Stimulated activated CD4-positive, alpha-beta T cell treated with anti-CD3 and anti-CD28 coated beads, Interleukin-1b, Interleukin-23, amount 100 ng/mL, for 24 hours (primary cell): ENCODE results near the gene CRB2.

Experiments used
- DNase-seq, 4 experiments: peaks; one replicate each; pipeline ENCODE4 v3.0.0-alpha.2; 2020; ENCODE audit warnings: low read depth in 4 of 4, low spot score in 1 of 4

Gene CRB2

DNA sequence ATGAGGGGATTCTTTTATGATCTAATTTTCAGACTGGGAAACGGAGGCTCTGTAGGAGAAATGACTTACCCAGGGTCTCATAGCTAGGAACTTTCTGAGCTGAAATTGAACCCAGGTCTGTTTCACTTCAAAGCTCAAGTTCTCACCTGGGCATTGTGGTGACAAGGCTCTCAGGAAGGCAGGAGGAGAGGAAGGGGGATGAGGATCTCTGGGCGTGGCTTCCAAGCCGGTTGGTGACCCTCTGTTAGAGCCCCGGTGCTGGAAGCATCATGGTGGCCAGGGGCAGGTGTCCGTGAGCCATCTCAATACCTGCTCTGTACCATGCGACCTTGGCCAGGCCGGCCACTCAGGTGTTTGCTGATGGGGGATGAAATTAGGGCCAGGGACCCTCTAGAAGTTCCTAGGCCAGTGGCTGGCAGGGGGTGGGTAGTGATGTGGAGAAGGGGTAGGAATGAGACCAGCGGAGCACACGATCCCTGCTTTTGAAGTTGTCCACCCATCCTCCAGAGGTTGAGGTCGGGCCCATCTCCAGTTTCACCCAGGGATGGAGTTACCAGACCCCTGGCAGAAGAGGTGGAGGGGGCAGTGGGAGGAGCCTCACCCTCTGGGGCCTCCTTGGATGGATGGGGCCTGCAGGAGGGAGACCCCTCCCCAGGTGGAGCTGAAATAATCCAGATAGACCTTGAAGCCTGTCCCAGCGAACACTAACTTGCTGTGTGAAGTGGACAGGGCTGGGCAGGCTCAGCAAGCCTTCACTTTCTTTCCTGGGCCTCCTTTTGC lies 5.9 kb downstream of the CRB2 start:
- no peak for DNase-seq

DNA sequence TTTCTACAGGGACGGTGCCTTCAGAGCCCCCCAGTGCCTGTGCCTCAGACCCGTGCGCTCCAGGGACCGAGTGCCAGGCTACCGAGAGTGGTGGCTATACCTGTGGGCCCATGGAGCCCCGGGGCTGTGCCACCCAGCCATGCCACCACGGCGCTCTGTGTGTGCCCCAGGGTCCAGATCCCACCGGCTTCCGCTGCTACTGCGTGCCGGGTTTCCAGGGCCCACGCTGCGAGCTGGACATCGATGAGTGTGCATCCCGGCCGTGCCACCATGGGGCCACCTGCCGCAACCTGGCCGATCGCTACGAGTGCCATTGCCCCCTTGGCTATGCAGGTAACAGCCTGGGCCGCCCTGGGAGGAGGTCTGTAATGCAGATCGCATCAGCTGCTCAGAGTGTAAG lies 6.9 kb downstream of the CRB2 start:
- no peak for DNase-seq

DNA sequence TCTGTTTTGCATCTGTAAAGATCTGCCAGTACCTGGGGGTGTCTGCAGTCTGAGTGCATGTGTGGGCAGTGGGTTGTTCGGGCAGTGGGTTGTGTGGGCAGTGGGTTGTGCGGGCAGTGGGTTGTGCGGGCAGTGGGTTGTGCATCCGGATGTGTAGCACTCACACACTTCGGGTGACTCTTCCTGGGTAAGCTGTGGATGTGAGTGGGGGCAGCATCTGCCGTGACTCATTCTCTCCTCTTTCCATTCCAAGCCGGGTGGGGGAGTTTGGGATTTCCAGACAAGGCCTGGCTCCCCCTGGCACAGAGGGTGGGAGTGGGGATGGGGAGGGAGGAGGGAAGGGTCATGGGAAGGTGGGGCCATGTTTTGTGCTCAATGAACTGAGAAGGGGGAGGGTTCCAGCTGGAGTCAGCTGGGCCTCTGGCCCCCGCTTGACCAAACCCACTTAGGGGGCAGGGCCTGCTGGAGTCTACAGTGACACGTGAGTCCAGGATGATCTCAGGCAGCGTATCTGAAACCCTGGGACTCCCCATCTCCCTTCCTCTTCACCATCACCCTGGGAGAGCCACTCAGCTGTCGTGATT lies 8.3 kb downstream of the CRB2 start:
- DNase-seq = no peak

DNA sequence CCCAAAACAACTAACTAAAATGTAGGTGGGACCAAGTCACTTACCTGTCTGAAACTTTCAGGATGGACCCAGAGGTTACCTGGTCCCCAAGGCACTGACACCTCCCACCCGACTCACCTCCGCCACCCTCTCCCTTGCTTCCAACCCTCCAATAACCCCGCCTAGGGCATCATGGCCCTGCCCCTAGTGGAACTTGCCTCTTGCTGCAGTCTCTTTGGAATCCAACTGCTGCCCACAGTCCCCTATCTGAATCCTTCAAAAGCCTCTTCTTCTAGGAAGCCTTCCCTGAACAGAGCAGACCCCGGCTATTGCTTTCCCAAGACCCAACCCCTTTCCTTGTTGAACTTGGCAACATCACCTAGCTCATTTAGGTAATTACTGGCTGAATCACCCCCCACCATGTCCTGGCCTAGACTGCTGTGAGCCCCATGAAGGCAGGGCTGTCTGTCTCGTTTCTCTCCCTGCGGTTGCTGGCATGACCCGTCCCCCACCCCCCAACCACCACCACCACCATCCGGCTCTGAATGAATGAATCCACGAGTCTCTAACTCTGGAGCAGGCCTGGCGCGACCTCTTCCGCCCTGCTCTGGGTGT lies 9.4 kb downstream of the CRB2 start:
- DNase-seq = no peak

DNA sequence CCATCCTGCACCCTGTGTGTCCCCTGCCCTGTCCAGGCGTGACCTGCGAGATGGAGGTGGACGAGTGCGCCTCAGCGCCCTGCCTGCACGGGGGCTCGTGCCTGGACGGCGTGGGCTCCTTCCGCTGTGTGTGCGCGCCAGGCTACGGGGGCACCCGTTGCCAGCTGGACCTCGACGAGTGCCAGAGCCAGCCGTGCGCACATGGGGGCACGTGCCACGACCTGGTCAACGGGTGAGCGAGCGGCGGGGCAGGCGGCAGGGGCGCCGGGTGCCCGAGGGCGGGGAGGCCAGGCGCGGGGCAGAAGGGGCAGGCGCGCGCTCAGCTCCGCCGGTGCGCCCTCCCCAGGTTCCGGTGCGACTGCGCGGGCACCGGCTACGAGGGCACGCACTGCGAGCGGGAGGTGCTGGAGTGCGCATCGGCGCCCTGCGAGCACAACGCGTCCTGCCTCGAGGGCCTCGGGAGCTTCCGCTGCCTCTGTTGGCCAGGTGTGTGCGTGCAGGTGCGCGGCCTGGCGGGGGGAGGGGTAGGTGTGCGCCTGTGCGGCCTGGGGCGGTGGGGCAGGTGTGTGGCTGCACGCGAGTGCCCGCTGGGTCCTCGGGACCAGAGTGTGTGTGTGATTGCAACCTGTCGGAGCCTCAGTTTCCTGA lies 10.0 kb downstream of the CRB2 start:
- no peak for DNase-seq

DNA sequence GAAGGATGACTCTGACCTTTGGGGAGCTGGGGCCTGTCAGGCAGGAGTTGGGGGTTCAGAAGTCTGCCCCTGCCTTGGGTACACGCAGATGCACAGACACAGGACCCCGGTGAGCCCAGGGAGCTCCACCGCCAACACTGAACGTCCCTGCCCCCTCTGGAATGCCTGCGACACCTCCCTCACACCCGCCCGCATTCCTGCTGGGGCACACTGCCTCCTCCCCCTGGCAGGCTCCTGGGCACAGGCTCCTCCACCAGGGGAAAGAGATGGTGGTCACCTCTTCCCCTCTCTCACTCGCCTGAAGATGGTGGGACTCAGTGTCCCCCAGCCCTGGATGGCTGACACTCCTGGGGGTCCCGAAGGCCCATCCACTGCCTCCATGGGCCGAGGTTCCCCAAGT lies 12.0 kb downstream of the CRB2 start:
- no peak for DNase-seq

DNA sequence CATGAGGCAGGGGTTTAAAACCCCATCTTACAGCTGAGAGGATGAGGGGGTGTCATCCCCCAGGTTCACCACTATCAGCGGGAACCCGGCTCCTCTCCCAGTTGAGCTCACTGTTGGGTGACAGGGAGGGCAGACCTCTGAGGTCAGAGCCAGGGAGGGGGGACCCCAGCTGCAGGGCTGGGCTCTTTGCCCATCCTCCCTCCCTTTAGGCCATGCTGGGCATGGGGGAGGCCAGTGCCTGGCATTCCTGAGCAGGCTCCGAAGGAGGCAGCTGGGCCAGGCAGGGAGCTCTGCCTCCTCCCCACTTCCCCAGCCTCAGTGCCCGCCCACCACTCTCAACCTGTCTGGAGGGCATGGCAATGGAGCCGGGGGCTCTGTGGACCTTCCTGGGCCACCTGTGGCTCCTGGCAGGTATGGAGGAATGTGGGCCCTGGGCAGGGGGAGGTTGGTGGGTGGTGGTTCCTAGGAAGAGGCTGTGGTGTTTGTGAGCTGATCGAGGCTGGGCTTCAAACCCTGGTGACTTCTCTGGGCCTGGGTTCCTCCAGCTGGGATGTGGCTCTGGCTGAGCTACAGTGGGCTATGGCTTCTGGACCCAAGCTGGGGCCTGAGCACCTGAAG lies 12.6 kb downstream of the CRB2 start:
- DNase-seq = no peak

DNA sequence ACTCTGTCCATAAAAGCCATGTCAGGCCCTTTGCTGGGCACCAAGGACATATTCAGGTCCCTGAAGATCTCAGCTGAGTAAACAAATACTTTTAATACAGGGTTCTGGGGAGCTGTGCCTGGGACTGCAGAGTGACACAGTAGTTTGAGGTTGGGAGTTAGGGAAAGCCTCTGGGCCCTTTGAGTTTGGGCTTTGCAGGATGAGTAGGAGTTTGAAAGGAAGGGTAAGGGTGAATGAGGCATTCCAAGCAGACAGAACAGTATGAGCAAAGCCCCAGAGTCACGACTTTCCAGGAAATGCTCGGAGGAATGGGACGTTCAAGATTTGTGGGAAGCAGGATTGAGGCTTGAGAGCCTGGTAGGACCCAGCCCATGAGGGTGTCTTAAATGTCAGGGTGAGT lies 13.3 kb downstream of the CRB2 start:
- DNase-seq = no peak

DNA sequence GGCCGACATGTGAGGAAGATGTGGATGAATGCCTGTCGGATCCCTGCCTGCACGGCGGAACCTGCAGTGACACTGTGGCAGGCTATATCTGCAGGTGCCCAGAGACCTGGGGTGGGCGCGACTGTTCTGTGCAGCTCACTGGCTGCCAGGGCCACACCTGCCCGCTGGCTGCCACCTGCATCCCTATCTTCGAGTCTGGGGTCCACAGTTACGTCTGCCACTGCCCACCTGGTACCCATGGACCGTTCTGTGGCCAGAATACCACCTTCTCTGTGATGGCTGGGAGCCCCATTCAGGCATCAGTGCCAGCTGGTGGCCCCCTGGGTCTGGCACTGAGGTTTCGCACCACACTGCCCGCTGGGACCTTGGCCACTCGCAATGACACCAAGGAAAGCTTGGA lies 14.1 kb downstream of the CRB2 start:
- DNase-seq = no peak

DNA sequence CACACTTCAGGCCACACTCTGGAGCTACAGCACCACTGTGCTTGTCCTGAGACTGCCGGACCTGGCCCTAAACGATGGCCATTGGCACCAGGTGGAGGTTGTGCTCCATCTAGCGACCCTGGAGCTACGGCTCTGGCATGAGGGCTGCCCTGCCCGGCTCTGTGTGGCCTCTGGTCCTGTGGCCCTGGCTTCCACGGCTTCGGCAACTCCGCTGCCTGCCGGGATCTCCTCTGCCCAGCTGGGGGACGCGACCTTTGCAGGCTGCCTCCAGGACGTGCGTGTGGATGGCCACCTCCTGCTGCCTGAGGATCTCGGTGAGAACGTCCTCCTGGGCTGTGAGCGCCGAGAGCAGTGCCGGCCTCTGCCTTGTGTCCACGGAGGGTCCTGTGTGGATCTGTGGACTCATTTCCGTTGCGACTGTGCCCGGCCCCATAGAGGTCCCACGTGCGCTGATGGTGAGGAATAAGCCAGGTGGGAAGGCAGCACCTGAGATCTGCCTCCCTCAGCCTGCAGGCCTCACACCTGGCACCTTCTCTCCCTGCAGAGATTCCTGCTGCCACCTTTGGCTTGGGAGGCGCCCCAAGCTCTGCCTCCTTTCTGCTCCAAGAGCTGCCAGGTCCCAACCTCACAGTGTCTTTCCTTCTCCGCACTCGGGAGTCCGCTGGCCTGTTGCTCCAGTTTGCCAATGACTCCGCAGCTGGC lies 14.7 kb downstream of the CRB2 start:
- DNase-seq = no peak

DNA sequence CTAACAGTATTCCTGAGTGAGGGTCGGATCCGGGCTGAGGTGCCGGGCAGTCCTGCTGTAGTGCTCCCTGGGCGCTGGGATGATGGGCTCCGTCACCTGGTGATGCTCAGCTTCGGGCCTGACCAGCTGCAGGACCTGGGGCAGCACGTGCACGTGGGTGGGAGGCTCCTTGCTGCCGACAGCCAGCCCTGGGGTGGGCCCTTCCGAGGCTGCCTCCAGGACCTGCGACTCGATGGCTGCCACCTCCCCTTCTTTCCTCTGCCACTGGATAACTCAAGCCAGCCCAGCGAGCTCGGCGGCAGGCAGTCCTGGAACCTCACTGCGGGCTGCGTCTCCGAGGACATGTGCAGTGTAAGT lies 15.2 kb downstream of the CRB2 start:
- DNase-seq = no peak

DNA sequence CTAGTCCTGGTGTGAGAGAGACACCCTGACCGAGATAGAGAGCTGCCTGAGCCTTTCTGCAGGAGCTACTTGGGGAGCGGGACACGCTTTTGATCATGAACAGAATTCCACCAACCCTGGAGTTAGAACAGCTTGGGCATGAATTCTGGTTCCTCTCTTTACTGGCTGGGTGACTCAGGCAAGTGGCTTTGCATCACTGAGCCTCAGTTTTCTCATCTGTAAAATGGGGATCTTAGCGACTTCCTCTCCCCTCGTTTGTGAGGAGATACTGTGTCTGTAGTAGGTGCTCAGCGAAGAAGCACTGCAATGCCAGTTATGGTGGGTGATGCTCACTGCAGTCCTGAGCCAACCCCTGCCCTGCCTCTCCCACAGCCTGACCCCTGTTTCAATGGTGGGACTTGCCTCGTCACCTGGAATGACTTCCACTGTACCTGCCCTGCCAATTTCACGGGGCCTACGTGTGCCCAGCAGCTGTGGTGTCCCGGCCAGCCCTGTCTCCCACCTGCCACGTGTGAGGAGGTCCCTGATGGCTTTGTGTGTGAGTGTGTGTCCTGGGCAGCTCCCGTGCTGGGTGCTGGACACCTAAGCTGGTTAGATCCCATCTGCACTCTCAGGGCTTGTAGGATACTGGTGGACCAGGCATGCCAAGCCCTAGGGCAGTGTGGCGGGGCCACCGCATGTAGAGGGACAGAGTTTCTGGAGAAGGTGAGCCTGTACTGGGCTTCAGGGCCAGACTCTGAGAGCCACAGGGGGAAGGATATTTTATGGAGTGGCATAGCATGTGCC lies 16.0 kb downstream of the CRB2 start:
- no peak for DNase-seq

DNA sequence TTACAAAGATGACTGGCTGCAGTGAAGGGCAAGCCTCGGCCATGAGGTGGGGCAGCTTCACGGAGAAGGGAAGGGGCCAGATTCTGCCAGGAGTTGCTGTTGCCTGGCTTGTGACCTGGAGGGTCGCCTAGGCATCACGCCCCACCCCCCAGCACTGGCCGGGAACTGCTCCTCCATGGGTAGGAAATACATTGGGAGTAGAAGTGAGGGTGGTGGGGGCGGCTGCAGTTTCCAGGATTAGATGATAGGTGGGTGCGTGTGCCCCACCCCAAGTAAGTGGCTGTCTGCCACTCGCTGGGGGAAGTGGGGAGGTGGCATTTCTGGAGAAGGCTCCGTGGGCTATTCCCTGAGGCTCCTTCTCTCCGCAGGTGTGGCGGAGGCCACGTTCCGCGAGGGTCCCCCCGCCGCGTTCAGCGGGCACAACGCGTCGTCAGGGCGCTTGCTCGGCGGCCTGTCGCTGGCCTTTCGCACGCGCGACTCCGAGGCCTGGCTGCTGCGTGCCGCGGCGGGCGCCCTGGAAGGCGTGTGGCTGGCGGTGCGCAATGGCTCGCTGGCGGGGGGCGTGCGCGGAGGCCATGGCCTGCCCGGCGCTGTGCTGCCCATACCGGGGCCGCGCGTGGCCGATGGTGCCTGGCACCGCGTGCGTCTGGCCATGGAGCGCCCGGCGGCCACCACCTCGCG lies 16.9 kb downstream of the CRB2 start:
- DNase-seq = no peak

DNA sequence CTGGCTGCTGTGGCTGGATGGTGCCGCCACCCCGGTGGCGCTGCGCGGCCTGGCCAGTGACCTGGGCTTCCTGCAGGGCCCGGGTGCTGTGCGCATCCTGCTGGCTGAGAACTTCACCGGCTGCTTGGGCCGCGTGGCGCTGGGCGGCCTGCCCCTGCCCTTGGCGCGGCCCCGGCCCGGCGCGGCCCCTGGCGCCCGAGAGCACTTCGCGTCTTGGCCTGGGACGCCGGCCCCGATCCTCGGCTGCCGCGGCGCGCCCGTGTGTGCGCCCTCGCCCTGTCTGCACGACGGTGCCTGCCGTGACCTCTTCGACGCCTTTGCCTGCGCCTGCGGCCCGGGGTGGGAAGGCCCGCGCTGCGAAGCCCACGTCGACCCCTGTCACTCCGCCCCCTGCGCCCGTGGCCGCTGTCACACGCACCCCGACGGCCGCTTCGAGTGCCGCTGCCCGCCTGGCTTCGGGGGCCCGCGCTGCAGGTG lies 17.5 kb downstream of the CRB2 start:
- DNase-seq = no peak

DNA sequence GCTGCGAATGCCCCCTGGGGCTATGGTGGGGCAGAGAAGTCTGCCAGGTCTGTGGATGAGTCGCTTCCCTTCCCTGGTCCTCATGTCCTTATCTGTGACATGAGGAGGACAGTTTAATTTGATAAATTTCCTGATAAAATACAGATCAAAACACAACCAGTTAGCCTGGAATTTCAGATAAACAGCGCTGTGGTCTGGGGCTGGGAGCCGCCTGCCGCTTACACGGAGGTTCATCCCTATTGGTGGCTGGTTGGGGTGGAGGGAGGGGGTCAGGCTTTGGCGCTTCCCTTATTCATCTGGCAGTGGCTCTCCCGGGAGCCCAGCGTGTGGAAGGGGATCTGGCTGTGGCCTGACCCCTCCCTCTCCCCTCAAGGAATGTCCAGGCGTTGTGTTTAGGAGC lies 17.9 kb downstream of the CRB2 start:
- DNase-seq = no peak

DNA sequence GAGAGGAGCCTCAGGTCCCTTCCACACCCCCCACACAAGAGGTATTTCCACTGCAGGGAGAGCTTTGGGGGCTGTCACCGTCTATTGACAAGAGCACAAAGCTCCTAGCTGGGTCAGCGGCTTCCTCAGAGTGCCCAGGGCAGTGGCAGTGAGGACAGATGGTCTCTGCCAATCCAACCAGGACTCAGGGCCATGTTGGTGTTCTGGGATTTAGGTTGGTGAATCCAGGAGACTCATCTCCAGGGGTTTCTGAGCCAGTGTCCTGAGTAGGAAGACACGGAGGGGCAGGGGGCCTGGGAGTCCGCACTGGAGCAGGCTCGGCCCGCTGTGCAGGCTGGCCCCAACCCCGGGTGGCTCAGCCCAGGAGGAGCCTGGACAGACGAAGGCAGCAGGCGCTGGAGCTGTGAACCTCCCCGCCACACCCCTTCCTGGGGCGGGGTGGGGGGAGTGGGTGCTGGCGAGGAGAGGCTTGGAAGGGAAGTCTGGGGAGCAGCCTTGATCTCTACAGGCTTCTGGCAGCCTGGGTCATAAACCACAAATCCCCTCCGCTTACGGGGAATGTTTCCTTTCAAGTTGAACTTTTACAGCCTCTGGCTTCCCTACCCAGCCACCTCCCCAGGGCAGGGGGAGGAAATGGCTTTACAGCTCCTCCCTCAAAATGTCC lies 19.6 kb downstream of the CRB2 start:
- DNase-seq = no peak

DNA sequence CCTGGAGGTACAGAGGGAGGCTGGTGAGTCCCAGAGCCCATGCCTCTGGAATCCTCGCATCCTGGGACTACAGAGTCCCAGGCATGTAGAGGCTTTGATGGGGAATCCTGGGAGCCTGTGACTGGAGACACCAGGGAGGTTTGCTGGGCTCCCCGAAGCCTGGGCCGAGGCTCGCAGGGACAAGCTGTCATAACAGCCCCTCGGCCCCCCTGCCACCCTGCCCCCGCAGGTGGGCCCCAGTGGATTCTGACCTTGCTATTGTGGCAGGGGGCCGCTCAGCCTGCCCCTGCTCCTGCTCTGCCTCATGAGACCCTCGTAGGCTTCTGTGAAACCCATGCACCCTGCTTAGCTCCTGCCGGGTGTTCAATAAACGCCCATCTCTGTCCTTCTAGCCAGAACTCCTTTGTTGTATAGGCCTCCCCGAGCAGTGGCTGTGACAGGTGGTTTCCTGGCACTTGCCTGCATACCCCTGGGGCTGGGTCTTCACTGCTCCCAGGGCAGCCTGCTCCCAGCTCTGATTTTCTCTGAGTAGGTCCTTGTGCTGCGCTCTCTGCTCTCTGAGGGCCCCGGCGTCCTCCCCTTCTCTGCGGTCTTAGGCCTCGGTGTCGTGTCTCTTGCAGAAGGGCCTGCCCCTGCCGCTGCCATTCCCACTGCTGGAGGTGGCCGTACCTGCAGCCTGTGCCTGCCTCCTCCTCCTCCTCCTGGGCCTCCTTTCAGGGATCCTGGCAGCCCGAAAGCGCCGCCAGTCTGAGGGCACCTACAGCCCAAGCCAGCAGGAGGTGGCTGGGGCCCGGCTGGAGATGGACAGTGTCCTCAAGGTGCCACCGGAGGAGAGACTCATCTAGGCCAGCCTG lies 20.4 kb downstream of the CRB2 start:
- DNase-seq = no peak

DNA sequence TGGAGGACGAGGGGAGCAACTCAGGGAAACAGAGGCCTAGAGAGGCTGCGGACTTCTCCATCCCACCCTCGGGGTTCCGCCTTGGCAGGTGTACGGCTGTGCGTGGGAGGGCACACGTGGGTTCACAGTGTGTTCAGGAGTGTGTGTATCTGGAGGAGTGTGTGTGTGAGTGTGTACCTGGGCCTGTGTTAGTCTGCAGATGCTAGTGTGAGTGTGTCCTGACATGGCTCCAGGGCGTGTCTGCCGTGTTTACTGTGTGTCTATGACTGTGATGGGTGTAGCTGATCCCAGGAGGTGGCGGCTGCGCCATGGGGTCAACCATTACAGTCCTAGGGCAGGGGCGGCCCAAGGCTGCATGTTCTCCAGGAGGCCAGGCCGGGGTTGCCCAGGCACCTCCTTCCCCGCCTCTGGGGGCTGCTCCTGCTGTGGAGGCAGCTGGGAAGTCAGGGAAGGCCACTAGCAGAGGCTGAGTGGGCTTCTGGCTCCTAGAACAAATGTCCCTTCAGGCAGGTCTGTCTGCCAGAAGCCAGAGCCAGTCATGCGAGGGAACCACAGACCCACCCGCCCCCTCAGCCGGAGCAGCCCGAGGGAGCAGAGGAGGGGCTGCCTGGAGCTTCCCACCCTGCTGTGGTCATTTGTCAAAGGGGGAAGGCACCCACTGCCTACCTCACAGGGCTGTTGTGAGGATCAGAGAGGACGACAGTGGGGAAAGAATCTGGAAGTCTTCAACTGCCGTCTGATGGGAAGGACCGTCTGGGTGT lies 21.4 kb downstream of the CRB2 start:
- no peak for DNase-seq
